HuH-7 (cell line): ENCODE results near the gene ARHGAP15.

Experiments
- DNase-seq: peaks from one replicate; pipeline ENCODE4 v3.0.0; 2011; ENCODE audit warnings: low spot score

Gene ARHGAP15

GRCh38 chr2:143344780-143345179 is 215.6 kb downstream of the ARHGAP15 start:
- no peak for DNase-seq

- DNase-seq, result no peak
Observed at GRCh38 chr2:143345887-143346787, 216.9 kb downstream of the ARHGAP15 start.

GRCh38 chr2:143347271-143347695 is 218.1 kb downstream of the ARHGAP15 start:
- DNase-seq, result no peak

- DNase-seq, result no peak
Observed at GRCh38 chr2:143347901-143348414, 218.7 kb downstream of the ARHGAP15 start.

- DNase-seq, result no peak
Observed at GRCh38 chr2:143354050-143354750, 225.0 kb downstream of the ARHGAP15 start.

GRCh38 chr2:143355870-143356269 is 226.7 kb downstream of the ARHGAP15 start:
- no peak for DNase-seq

GRCh38 chr2:143356336-143356735 is 227.1 kb downstream of the ARHGAP15 start:
- DNase-seq, result no peak

- no peak for DNase-seq
Observed at GRCh38 chr2:143356736-143357446, 227.7 kb downstream of the ARHGAP15 start.

GRCh38 chr2:143357966-143358365 is 228.7 kb downstream of the ARHGAP15 start:
- DNase-seq, result no peak

- no peak for DNase-seq
Observed at GRCh38 chr2:143361346-143361745, 232.1 kb downstream of the ARHGAP15 start.

GRCh38 chr2:143371616-143372015 is 242.4 kb downstream of the ARHGAP15 start:
- no peak for DNase-seq

- no peak for DNase-seq
Observed at GRCh38 chr2:143375384-143375880, 246.2 kb downstream of the ARHGAP15 start.

- DNase-seq, result no peak
Observed at GRCh38 chr2:143378996-143379395, 249.8 kb downstream of the ARHGAP15 start.

GRCh38 chr2:143379955-143380354 is 250.7 kb downstream of the ARHGAP15 start:
- no peak for DNase-seq

GRCh38 chr2:143382573-143382972 is 253.4 kb downstream of the ARHGAP15 start:
- no peak for DNase-seq

GRCh38 chr2:143383016-143383415 is 253.8 kb downstream of the ARHGAP15 start:
- DNase-seq, result no peak

GRCh38 chr2:143384111-143384510 is 254.9 kb downstream of the ARHGAP15 start:
- no peak for DNase-seq

- DNase-seq, result no peak
Observed at GRCh38 chr2:143390171-143390570, 261.0 kb downstream of the ARHGAP15 start.

- no peak for DNase-seq
Observed at GRCh38 chr2:143392358-143392757, 263.1 kb downstream of the ARHGAP15 start.

- DNase-seq, result no peak
Observed at GRCh38 chr2:143394062-143394461, 264.8 kb downstream of the ARHGAP15 start.

GRCh38 chr2:143397884-143398614 is 268.8 kb downstream of the ARHGAP15 start:
- DNase-seq, result no peak
